Measurements from ENCODE around the gene FAM118A. TPM values are rescaled to one million over a fixed set of nuclear protein-coding genes. Genes with fewer than 3 reads are reported as not detected.
A peak's percentile ranks its signal among the peaks of the same experiment; 100 is the strongest.
"Not testable (repeated sequence)": the region's sequence is repeated elsewhere in the genome, so short reads cannot be mapped to it uniquely, and the experiment has no call there.

Gene FAM118A
- polyA plus RNA-seq, 4 donors = 4.5 to 76.3 (median 24.7) TPM

- H3K36me3 ChIP-seq (ENCODE audit: control insufficient read depth in 3 of 3, insufficient read depth in 2 of 3, low read depth in 1 of 3, low read length in 3 of 3); H3K27ac ChIP-seq (ENCODE audit: low read depth in 1 of 3, low read length in 2 of 3); H3K4me3 ChIP-seq (ENCODE audit: low read depth in 1 of 3, low read length in 3 of 3); H3K27me3 ChIP-seq (ENCODE audit: control insufficient read depth in 3 of 3, insufficient read depth in 3 of 3, low read length in 3 of 3); FAIRE-seq; H3K9me3 ChIP-seq (ENCODE audit: control insufficient read depth in 2 of 2, insufficient read depth in 1 of 2, low read depth in 1 of 2, low read length in 1 of 2); DNase-seq: not testable (repeated sequence)
- H3K4me1 ChIP-seq (ENCODE audit: control insufficient read depth in 3 of 3, insufficient read depth in 2 of 3, low read depth in 1 of 3, low read length in 2 of 3) = peaks cover 3 to 50% (median 5%) of the 10 kb centered on the region in 3 donors
- 79 to 85% (median 82%) methylated on average over 7 of the region's 7 CpGs for WGBS, 3 donors
Observed at GRCh38 chr22:45277720-45278119, 32.0 kb upstream of the FAM118A start.

- no peaks in the 10 kb centered on the region for H3K36me3 ChIP-seq (ENCODE audit: control insufficient read depth in 3 of 3, insufficient read depth in 2 of 3, low read depth in 1 of 3, low read length in 3 of 3)
- DNase-seq = no peak
- H3K27me3 ChIP-seq (ENCODE audit: control insufficient read depth in 3 of 3, insufficient read depth in 3 of 3, low read length in 3 of 3) = no peaks in the 10 kb centered on the region
- 84 to 89% (median 85%) methylated on average over 9 of the region's 9 CpGs for WGBS, 3 donors
- no peak for FAIRE-seq
- peaks cover 0 to 2% of the 10 kb centered on the region in 2 donors for H3K9me3 ChIP-seq (ENCODE audit: control insufficient read depth in 2 of 2, insufficient read depth in 1 of 2, low read depth in 1 of 2, low read length in 1 of 2)
- H3K4me3 ChIP-seq (ENCODE audit: low read depth in 1 of 3, low read length in 3 of 3) = no peak overlapping the region
- peaks cover 3 to 48% (median 5%) of the 10 kb centered on the region in 3 donors for H3K4me1 ChIP-seq (ENCODE audit: control insufficient read depth in 3 of 3, insufficient read depth in 2 of 3, low read depth in 1 of 3, low read length in 2 of 3)
- H3K27ac ChIP-seq (ENCODE audit: low read depth in 1 of 3, low read length in 2 of 3) = no peak overlapping the region
Observed at GRCh38 chr22:45278125-45278524, 31.6 kb upstream of the FAM118A start.

DNA sequence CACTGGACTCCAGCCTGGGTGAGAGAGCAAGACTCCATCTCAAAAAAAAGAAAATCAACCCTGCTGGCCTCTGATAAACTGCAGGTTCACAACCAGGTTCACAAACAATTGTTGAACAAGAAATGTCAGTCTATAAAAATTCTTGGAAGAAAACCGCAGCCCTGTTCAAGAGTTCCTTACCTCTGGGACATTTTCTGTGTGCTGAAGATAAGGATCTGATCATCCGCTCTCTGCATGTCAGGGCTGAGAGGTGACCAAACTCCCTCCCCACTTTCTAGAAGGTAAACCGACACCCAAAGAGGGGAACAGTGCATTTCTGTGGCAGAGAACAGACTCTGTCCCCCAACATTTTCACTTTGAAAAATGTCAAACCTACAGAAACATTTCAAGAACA lies 29.1 kb upstream of the FAM118A start:
- DNase-seq (peak in 1 of 2 donors; percentile 58), FAIRE-seq (no peak)
- H3K4me3 ChIP-seq (ENCODE audit: low read depth in 1 of 3, low read length in 3 of 3) = no peak overlapping the region
- H3K36me3 ChIP-seq (ENCODE audit: control insufficient read depth in 3 of 3, insufficient read depth in 2 of 3, low read depth in 1 of 3, low read length in 3 of 3) = no peaks in the 10 kb centered on the region
- no peaks in the 10 kb centered on the region for H3K27me3 ChIP-seq (ENCODE audit: control insufficient read depth in 3 of 3, insufficient read depth in 3 of 3, low read length in 3 of 3)
- H3K27ac ChIP-seq (ENCODE audit: low read depth in 1 of 3, low read length in 2 of 3) = peak overlapping the region in 2 of 3 donors; percentile 63 to 82
- 77 to 88% (median 85%) methylated on average over 3 of the region's 3 CpGs for WGBS, 3 donors
- H3K9me3 ChIP-seq (ENCODE audit: control insufficient read depth in 2 of 2, insufficient read depth in 1 of 2, low read depth in 1 of 2, low read length in 1 of 2) = no peaks in the 10 kb centered on the region
- H3K4me1 ChIP-seq (ENCODE audit: control insufficient read depth in 3 of 3, insufficient read depth in 2 of 3, low read depth in 1 of 3, low read length in 2 of 3) = peaks cover 0 to 45% (median 4%) of the 10 kb centered on the region in 3 donors

- H3K27ac ChIP-seq (ENCODE audit: low read depth in 1 of 3, low read length in 2 of 3) = peak overlapping the region in 1 of 3 donors; percentile 63
- H3K9me3 ChIP-seq (ENCODE audit: control insufficient read depth in 2 of 2, insufficient read depth in 1 of 2, low read depth in 1 of 2, low read length in 1 of 2) = no peaks in the 10 kb centered on the region
- 40 to 54% (median 52%) methylated on average over 3 of the region's 3 CpGs for WGBS, 3 donors
- FAIRE-seq (no peak), DNase-seq (peak in 1 of 2 donors; percentile 55)
- no peaks in the 10 kb centered on the region for H3K36me3 ChIP-seq (ENCODE audit: control insufficient read depth in 3 of 3, insufficient read depth in 2 of 3, low read depth in 1 of 3, low read length in 3 of 3)
- H3K4me1 ChIP-seq (ENCODE audit: control insufficient read depth in 3 of 3, insufficient read depth in 2 of 3, low read depth in 1 of 3, low read length in 2 of 3) = peaks cover 0 to 50% (median 4%) of the 10 kb centered on the region in 3 donors
- H3K4me3 ChIP-seq (ENCODE audit: low read depth in 1 of 3, low read length in 3 of 3) = no peak overlapping the region
- H3K27me3 ChIP-seq (ENCODE audit: control insufficient read depth in 3 of 3, insufficient read depth in 3 of 3, low read length in 3 of 3) = no peaks in the 10 kb centered on the region
Observed at GRCh38 chr22:45281010-45281409, 28.7 kb upstream of the FAM118A start.

DNA sequence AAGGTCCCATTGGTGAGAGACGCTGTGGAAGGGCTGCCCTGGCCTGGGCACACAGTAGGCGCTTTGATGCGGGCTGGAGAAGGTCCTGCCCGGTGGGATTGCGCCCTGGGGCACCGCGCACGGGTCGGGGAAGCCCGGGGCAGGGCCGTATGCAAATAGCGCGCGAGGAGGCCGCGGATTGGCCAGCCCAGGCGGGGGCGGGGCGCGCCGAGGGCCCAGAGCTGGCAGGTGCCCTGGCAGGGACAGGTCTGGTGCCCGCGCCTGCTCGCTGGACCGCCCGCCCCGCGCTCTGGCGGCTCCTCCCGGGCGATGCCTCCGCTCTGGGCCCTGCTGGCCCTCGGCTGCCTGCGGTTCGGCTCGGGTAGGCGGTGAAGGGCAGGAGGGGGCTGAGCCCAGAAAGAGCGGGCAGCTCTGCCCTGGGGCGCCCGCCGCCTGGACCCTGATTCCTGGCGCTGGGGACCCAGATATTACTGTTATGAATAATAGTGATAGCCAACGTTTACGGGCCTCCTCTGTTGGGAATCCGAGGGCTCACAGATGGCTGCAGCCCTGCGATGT lies 24.9 kb upstream of the FAM118A start, which contains the start of gene UPK3A:
UPK3A (plus strand) TSS at position 245 of the 558 bp plus-strand sequence; CDS start at position 310, 65 bp downstream.
- H3K9me3 ChIP-seq (ENCODE audit: control insufficient read depth in 2 of 2, insufficient read depth in 1 of 2, low read depth in 1 of 2, low read length in 1 of 2) = no peaks in the 10 kb centered on the region
- H3K4me1 ChIP-seq (ENCODE audit: control insufficient read depth in 3 of 3, insufficient read depth in 2 of 3, low read depth in 1 of 3, low read length in 2 of 3) = peaks cover 0 to 45% (median 4%) of the 10 kb centered on the region in 3 donors
- H3K36me3 ChIP-seq (ENCODE audit: control insufficient read depth in 3 of 3, insufficient read depth in 2 of 3, low read depth in 1 of 3, low read length in 3 of 3) = peaks cover 0 to 6% (median 0%) of the 10 kb centered on the region in 3 donors
- 7 to 11% (median 8%) methylated on average over 25 to 46 of the region's 46 CpGs for WGBS, 3 donors
- H3K27me3 ChIP-seq (ENCODE audit: control insufficient read depth in 3 of 3, insufficient read depth in 3 of 3, low read length in 3 of 3) = no peaks in the 10 kb centered on the region
- DNase-seq = peak; percentile 79 to 91
- FAIRE-seq = no peak
- H3K4me3 ChIP-seq (ENCODE audit: low read depth in 1 of 3, low read length in 3 of 3) = peak within 1 kb of the TSS in 1 of 3 donors; percentile 73
- peak within 1 kb of the TSS in 1 of 3 donors; percentile 94 for H3K27ac ChIP-seq (ENCODE audit: low read depth in 1 of 3, low read length in 2 of 3)

DNA sequence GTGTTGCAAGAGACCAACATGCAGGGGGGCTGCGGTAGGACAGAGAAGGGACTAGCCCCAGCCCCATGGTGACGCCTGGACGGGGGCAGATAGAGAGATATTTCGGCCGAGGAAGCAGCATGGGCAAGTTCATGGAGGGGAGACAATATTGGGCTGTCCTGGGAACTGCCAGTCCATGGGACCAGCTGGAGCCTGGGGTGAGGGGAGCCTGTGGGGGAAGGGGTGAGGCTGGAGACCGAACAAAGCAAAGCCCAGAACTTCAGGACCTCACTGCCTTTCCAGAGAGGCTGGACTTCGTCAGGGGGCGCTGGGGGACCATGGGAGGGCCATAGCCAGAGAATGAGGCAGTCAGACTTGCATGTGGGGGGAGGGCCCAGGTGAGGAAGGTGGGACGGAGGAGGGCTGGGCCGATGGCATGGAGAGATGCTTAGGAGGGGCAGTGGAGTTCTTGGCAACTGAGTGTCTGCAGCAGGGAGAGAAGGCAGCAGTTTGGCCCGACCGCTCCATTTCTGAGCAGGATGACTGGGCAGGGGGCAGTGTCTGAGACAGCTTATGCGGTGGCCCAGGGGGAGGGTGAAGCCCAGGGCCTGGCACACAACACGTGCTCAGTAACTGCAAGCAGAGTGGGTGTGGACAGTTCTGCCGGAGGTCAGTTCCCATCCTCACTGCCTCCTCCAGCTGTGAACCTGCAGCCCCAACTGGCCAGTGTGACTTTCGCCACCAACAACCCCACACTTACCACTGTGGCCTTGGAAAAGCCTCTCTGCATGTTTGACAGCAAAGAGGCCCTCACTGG lies 24.3 kb upstream of the FAM118A start:
- peaks cover 0 to 9% (median 0%) of the 10 kb centered on the region in 3 donors for H3K36me3 ChIP-seq (ENCODE audit: control insufficient read depth in 3 of 3, insufficient read depth in 2 of 3, low read depth in 1 of 3, low read length in 3 of 3)
- no peaks in the 10 kb centered on the region for H3K27me3 ChIP-seq (ENCODE audit: control insufficient read depth in 3 of 3, insufficient read depth in 3 of 3, low read length in 3 of 3)
- no peak for FAIRE-seq
- H3K4me3 ChIP-seq (ENCODE audit: low read depth in 1 of 3, low read length in 3 of 3) = peak overlapping the region in 1 of 3 donors; percentile 73
- H3K27ac ChIP-seq (ENCODE audit: low read depth in 1 of 3, low read length in 2 of 3) = peak overlapping the region in 1 of 3 donors; percentile 94
- peaks cover 2 to 45% (median 4%) of the 10 kb centered on the region in 3 donors for H3K4me1 ChIP-seq (ENCODE audit: control insufficient read depth in 3 of 3, insufficient read depth in 2 of 3, low read depth in 1 of 3, low read length in 2 of 3)
- H3K9me3 ChIP-seq (ENCODE audit: control insufficient read depth in 2 of 2, insufficient read depth in 1 of 2, low read depth in 1 of 2, low read length in 1 of 2) = no peaks in the 10 kb centered on the region
- DNase-seq = peak in 1 of 2 donors; percentile 56
- WGBS, 3 donors = 61 to 79% (median 73%) methylated on average over 16 of the region's 16 CpGs

- H3K4me3 ChIP-seq (ENCODE audit: low read depth in 1 of 3, low read length in 3 of 3) = no peak overlapping the region
- peaks cover 0 to 9% (median 0%) of the 10 kb centered on the region in 3 donors for H3K36me3 ChIP-seq (ENCODE audit: control insufficient read depth in 3 of 3, insufficient read depth in 2 of 3, low read depth in 1 of 3, low read length in 3 of 3)
- 76 to 79% (median 77%) methylated on average over 12 of the region's 12 CpGs for WGBS, 3 donors
- no peaks in the 10 kb centered on the region for H3K9me3 ChIP-seq (ENCODE audit: control insufficient read depth in 2 of 2, insufficient read depth in 1 of 2, low read depth in 1 of 2, low read length in 1 of 2)
- peak in 1 of 2 donors; percentile 67 for DNase-seq
- peaks cover 2 to 40% (median 4%) of the 10 kb centered on the region in 3 donors for H3K4me1 ChIP-seq (ENCODE audit: control insufficient read depth in 3 of 3, insufficient read depth in 2 of 3, low read depth in 1 of 3, low read length in 2 of 3)
- no peak for FAIRE-seq
- no peaks in the 10 kb centered on the region for H3K27me3 ChIP-seq (ENCODE audit: control insufficient read depth in 3 of 3, insufficient read depth in 3 of 3, low read length in 3 of 3)
- H3K27ac ChIP-seq (ENCODE audit: low read depth in 1 of 3, low read length in 2 of 3) = peak overlapping the region in 1 of 3 donors; percentile 94
Observed at GRCh38 chr22:45286854-45287551, 22.7 kb upstream of the FAM118A start.

DNA sequence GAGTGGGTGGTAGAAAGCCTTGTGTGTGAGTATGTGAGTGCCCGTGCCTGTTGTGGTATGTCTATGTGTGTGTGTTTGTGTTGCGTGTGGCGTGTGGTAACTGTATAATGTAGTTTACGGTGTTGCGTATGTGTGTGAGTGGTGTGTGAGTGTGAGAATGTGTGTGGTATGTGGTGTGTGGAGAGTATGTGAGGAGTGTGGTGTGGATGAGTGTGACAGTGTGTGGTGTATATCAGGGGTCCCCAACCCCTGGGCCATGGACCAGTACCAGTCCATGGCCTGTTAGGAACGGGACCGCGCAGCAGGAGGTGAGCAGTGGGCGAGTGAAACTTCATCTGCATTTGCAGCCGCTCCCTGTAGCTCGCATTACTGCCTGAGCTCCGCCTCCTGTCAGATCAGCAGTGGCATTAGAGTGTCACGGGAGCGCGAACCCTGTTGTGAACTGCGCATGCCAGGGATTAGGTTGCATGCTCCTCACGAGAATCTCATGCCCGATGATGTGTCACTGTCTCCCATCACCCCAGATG lies 19.3 kb upstream of the FAM118A start:
- Histone ChIP-seq H3K4me1 (ENCODE audit: control insufficient read depth in 3 of 3, insufficient read depth in 2 of 3, low read depth in 1 of 3, low read length in 2 of 3) (peaks cover 0 to 22% (median 2%) of the 10 kb centered on the region in 3 donors), H3K4me3 (ENCODE audit: low read depth in 1 of 3, low read length in 3 of 3) (no peak overlapping the region), H3K9me3 (ENCODE audit: control insufficient read depth in 2 of 2, insufficient read depth in 1 of 2, low read depth in 1 of 2, low read length in 1 of 2) (no peaks in the 10 kb centered on the region), H3K27ac (ENCODE audit: low read depth in 1 of 3, low read length in 2 of 3) (peak overlapping the region in 1 of 3 donors; percentile 68), H3K27me3 (ENCODE audit: control insufficient read depth in 3 of 3, insufficient read depth in 3 of 3, low read length in 3 of 3) (no peaks in the 10 kb centered on the region), H3K36me3 (ENCODE audit: control insufficient read depth in 3 of 3, insufficient read depth in 2 of 3, low read depth in 1 of 3, low read length in 3 of 3) (peaks cover 0 to 9% (median 0%) of the 10 kb centered on the region in 3 donors)
- 33 to 54% (median 47%) methylated on average over 18 of the region's 18 CpGs for WGBS, 3 donors
- no peak for FAIRE-seq
- DNase-seq = peak; percentile 68 to 86

Measured in small intestine (tissue), 7 donors.